ENCODE results near the gene MAPKAP1.

Gene MAPKAP1

GRCh38 chr9:125649315-125649714 is 57.7 kb downstream of the MAPKAP1 start:
- H3K4me3 ChIP-seq (ENCODE audit: low read depth, low read length), result no peak overlapping the region
- DNase-seq (ENCODE audit: low read depth), result peak; percentile 58

GRCh38 chr9:125648294-125648693 is 58.7 kb downstream of the MAPKAP1 start:
- DNase-seq (ENCODE audit: low read depth), result no peak
- no peak overlapping the region for H3K4me3 ChIP-seq (ENCODE audit: low read depth, low read length)

- DNase-seq (ENCODE audit: low read depth), result no peak
- no peak overlapping the region for H3K4me3 ChIP-seq (ENCODE audit: low read depth, low read length)
Measured at GRCh38 chr9:125646621-125647100, 60.3 kb downstream of the MAPKAP1 start.

GRCh38 chr9:125646217-125646616 is 60.8 kb downstream of the MAPKAP1 start:
- H3K4me3 ChIP-seq (ENCODE audit: low read depth, low read length), result no peak overlapping the region
- no peak for DNase-seq (ENCODE audit: low read depth)

- no peak overlapping the region for H3K4me3 ChIP-seq (ENCODE audit: low read depth, low read length)
- no peak for DNase-seq (ENCODE audit: low read depth)
Measured at GRCh38 chr9:125644819-125645507, 62.0 kb downstream of the MAPKAP1 start.

GRCh38 chr9:125642311-125642710 is 64.7 kb downstream of the MAPKAP1 start:
- no peak for DNase-seq (ENCODE audit: low read depth)
- H3K4me3 ChIP-seq (ENCODE audit: low read depth, low read length), result no peak overlapping the region

GRCh38 chr9:125639057-125639456 is 68.0 kb downstream of the MAPKAP1 start:
- no peak overlapping the region for H3K4me3 ChIP-seq (ENCODE audit: low read depth, low read length)
- no peak for DNase-seq (ENCODE audit: low read depth)

- DNase-seq (ENCODE audit: low read depth), result no peak
- H3K4me3 ChIP-seq (ENCODE audit: low read depth, low read length), result no peak overlapping the region
Measured at GRCh38 chr9:125638239-125639045, 68.6 kb downstream of the MAPKAP1 start.

- no peak overlapping the region for H3K4me3 ChIP-seq (ENCODE audit: low read depth, low read length)
- DNase-seq (ENCODE audit: low read depth), result no peak
Measured at GRCh38 chr9:125637241-125637640, 69.8 kb downstream of the MAPKAP1 start.

- no peak for DNase-seq (ENCODE audit: low read depth)
- H3K4me3 ChIP-seq (ENCODE audit: low read depth, low read length), result no peak overlapping the region
Measured at GRCh38 chr9:125635888-125636287, 71.1 kb downstream of the MAPKAP1 start.

GRCh38 chr9:125634040-125634717 is 72.8 kb downstream of the MAPKAP1 start:
- H3K4me3 ChIP-seq (ENCODE audit: low read depth, low read length), result no peak overlapping the region
- no peak for DNase-seq (ENCODE audit: low read depth)

GRCh38 chr9:125633116-125633745 is 73.8 kb downstream of the MAPKAP1 start:
- H3K4me3 ChIP-seq (ENCODE audit: low read depth, low read length), result no peak overlapping the region
- no peak for DNase-seq (ENCODE audit: low read depth)

- no peak overlapping the region for H3K4me3 ChIP-seq (ENCODE audit: low read depth, low read length)
- no peak for DNase-seq (ENCODE audit: low read depth)
Measured at GRCh38 chr9:125632321-125633115, 74.5 kb downstream of the MAPKAP1 start.

- no peak overlapping the region for H3K4me3 ChIP-seq (ENCODE audit: low read depth, low read length)
Measured at GRCh38 chr9:125631391-125632085, 75.5 kb downstream of the MAPKAP1 start.

GRCh38 chr9:125630436-125630835 is 76.6 kb downstream of the MAPKAP1 start:
- no peak overlapping the region for H3K4me3 ChIP-seq (ENCODE audit: low read depth, low read length)
- no peak for DNase-seq (ENCODE audit: low read depth)

More at GRCh38 chr9:125631391-125632085, 75.5 kb downstream of the MAPKAP1 start:
- no peak for DNase-seq (ENCODE audit: low read depth)

GRCh38 chr9:125629446-125629845 is 77.6 kb downstream of the MAPKAP1 start:
- no peak for DNase-seq (ENCODE audit: low read depth)
- no peak overlapping the region for H3K4me3 ChIP-seq (ENCODE audit: low read depth, low read length)

- H3K4me3 ChIP-seq (ENCODE audit: low read depth, low read length), result no peak overlapping the region
- DNase-seq (ENCODE audit: low read depth), result no peak
Measured at GRCh38 chr9:125626187-125626586, 80.8 kb downstream of the MAPKAP1 start.

GRCh38 chr9:125621170-125621569 is 85.8 kb downstream of the MAPKAP1 start:
- H3K4me3 ChIP-seq (ENCODE audit: low read depth, low read length), result no peak overlapping the region
- DNase-seq (ENCODE audit: low read depth), result no peak
